ENCODE data around the gene EGFL6.
"Not testable (repeated sequence)": the region's sequence is repeated elsewhere in the genome, so short reads cannot be mapped to it uniquely, and the experiment has no call there.

The EGFL6 gene

DNA sequence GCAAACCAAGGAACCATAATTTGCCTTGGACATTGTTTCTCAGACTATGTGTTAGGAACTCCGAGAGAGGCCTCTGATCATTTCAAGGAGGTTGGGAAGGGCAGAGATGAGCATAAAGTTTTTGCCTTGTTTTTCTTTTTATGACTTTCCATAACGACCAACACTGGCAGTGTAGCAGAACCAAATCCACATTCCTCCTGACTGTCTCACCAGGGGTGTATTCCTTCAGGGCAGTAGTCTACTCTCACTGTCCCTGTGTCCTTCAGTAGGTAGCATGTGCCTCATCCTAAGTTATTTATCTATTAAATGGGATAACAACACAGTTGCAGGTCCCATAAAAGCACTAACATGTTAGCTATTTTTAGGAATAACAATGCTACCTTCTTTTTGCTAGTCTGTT, 20.8 kb downstream of the EGFL6 start:
- in situ Hi-C loops (cut with HindIII; ENCODE audit: low sequenced_read_pairs), result no loop called here

DNA sequence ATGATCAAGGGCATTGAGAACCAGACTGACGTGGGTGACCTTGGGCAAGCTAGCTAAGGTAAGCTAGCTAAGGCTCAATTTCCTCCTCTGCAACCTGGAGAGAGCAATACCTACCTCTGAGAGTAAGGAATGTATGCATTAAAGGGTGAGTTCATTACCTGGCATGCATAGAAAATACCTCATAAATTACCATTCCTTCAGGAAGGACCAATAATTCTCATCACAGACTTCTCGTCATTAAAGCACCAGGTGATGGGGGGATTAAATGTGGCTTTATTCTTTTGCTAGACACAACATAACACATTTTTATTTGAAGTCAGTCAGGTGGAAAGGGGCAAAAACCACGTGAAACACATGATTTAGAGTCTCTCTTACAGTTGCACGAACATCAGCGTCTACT, 21.5 kb downstream of the EGFL6 start:
- in situ Hi-C loops (cut with HindIII; ENCODE audit: low sequenced_read_pairs), result no loop called here

DNA sequence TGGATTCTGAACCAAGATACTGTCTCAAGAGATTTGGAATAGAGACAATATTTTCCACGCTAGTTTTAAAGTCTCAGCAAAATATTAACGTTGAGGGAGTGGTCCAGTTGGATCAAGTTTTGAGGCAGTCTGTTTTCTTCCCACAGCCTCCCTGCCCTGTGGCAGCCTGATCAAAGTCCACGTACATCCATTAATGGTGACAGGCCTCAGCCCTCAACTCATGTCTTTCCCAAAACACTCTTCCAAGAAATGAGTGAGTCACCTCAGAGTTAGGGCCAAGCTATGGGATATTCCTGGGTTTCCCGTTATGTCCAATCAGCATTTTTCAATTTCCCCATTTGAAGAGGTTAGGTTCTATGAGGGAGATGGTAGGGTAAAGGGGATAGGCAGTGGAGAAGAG, 28.5 kb downstream of the EGFL6 start:
- in situ Hi-C loops (cut with HindIII; ENCODE audit: low sequenced_read_pairs), result no loop called here

DNA sequence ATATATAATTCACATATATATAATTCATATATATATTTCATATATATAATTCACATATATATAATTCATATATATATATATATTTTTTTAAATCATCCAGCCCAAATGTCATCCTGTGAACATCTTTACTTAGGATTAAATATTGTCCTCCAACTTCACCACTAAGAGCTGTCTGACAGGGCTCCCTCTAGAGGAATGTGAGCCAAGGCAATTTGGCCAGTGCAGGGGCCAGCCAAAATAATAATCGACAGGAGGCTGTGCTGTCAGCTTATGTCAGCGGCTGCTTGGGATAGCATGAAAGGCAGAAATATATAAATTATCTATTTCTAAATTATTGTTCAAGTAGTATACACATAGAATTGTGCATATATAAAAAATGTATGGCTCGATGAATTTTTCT, 29.5 kb downstream of the EGFL6 start:
- in situ Hi-C loops (cut with HindIII; ENCODE audit: low sequenced_read_pairs), result no loop called here

DNA sequence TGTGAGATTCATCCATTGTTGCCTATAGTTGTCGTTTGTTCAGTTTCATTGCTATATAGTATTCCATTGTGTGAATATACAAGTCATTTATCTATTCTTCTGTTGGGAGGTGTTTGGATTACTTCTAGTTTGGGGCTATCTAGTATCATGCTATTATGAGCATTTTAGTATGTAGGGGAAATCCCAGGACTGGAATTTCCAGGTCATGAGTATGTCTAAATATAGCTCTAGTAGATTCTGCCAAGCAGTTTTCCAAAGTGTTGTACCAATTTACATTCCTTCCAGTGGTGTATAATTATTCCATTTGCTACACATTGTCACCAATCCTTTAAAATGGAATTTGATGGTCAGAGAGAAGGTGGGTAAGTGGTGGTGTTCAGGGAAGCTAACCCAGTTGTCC, 30.1 kb downstream of the EGFL6 start:
- in situ Hi-C loops (cut with HindIII; ENCODE audit: low sequenced_read_pairs), result no loop called here

DNA sequence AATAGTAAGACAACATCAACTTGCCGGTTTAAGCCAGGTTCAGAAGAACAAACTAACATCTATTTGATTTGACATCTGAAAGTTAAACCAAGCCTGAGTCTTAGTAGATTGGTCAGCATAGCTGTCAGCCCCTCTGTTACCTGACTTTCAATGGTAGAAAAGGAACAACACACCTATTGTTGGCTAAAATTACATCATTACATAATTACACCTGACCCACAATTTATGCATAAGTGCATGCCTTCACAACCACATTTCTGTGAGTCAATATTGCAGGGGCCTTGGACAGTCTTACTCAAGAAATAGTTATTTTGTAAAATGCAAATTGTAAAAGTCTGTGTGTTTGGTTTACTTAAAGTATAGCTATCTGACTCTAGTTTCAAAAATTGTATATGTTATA, 36.2 kb downstream of the EGFL6 start:
- in situ Hi-C loops (cut with HindIII; ENCODE audit: low sequenced_read_pairs), result no loop called here

DNA sequence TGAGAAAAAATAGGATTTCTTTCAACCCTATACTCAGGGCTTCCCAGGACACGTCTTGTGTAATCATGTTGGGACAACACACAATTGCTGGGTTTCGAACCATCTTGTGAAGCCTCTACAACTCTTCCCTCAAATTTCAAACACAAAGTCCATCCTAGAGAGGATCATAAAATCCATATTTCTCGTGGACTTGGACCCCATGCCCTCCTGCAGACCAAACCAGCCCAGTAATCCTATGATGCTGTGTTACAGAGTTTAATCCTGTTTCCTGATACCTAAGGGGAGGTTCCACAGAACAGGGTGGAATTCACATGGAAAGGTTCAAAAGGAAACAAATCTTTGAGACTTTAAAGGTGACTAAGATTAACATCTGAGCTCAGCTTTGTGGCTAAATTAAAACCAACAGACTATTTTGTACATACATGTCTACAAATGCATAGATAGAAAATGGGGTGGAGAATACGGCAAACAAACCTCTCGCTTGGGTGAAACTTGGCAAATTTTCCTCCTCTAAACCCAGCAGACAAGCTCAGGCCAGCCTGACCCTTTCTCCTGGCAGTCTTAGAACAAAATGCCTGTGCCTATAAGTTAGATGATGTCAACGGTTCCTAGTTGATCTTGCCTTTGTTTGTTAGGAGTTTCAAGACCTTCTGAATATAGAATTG, 38.1 kb downstream of the EGFL6 start:
- in situ Hi-C loops (cut with HindIII; ENCODE audit: low sequenced_read_pairs), result no loop called here

DNA sequence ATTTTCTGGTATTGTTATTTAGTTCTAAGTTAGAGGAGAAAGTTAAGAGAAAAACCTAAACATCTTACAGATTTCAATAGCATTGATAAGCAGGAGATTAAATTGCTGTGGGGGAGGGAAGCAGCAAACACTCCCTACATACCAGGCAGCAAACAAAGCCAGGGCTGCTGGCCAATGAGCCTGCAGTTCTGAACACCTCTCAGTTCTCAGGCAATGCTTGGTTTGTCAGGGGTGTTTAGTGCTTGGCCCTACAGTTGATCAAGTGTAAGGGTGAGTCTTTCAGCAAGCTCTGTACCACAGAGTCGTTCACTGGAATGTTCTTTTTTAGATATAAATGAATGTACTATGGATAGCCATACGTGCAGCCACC, 38.6 kb downstream of the EGFL6 start:
- in situ Hi-C loops (cut with HindIII; ENCODE audit: low sequenced_read_pairs), result no loop called here

DNA sequence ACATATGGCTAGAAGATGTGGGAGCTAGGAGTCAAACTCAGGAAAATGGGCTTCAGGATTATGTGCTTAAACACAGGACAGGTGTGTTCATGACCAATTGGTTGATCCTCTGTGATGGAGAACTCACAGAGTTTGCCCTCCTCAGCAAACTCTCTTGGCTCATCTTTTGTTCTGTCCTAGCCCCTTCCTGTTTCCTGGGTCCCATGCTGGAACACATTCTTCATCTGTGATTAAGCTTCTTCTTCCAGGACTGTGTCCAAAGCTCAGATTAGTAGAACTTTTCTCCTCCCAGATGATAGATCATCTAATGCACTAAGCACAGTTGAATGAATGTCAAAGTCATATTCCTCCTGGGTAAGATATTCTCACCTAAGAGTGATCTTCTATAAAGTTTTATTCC, 44.8 kb downstream of the EGFL6 start:
- in situ Hi-C loops (cut with HindIII; ENCODE audit: low sequenced_read_pairs), result no loop called here

DNA sequence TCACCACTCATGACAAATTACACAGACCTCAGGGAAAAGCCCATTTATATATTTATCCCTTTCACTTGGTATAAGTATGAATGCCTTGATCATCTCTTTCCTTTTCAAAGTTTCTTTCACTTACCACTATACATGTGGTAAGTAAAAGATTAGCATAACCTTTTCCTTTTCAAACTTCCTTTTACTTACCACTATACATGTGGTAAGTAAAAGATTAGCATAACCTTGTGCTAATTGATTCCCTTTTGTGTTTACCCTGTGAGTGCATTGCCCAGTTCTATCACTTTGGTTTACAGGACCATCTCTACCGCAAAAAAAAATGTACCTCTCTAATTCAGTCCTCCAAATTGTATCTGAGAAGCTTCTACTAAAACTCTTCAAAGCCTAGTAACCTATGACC, 50.8 kb downstream of the EGFL6 start:
- in situ Hi-C loops (cut with HindIII; ENCODE audit: low sequenced_read_pairs), result no loop called here

DNA sequence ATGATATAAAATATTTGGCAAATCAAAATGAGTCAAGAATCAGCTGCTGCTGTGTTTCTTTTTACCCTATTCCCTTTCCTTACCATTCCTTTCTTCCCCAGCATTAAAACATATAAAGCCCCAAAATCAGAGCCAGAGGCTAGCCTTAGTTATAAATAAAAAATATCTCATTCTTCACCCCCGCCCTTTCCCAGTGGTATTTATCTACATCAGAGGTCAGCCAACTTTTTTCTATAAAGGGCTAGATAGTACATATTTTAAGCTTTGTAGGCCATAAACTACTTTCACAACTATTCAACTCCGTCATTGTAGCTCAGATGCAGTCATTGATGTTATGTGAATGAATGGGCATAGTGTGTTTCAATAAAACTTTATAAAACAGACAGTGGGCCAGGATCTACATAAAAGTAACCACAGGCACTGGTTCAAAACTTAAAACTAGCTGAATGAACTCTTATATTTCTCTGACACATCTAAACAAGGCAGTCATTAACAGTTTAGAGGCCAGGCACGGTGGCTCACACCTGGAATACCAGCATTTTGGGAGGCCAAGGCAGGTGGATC, 53.1 kb downstream of the EGFL6 start:
- in situ Hi-C loops (cut with HindIII; ENCODE audit: low sequenced_read_pairs), result no loop called here

DNA sequence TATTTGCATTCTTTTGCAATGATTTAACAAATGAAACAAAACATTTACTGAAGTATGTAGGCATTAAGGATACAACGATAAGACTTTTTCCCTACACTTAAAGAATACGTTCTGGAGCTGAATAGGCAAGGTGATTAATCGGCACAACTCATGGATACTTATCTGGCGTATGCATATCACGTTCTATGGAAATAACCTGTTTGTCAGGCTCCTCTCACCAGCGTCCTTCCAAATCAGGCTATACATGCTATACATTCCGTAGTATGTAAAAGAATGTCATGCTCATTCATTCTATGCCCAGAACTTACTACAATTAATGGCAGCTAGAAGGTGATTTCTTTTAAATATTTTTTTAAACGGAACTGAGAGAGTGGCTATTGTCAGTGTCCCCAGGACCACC, 57.9 kb downstream of the EGFL6 start:
- in situ Hi-C loops (cut with HindIII; ENCODE audit: low sequenced_read_pairs), result no loop called here

DNA sequence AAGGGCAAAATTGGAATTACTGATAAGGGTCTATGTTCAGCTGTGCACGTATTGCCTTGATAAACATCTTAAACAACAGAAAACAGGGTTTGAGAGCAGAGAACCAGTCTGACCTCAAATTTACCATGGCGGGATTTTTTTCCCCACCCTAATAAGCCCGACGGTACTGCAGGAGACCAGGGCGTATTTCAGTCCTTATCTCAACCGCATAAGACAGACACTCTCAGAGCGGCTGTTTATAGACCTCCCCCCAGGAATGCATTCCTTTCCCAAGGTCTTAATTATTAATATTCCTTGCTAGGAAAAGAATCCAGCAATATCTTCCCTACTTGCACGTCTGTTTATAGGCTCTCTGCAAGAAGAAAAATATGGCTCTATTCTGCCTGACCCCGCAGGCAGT, 67.8 kb downstream of the EGFL6 start:
- in situ Hi-C loops (cut with HindIII; ENCODE audit: low sequenced_read_pairs), result not testable (repeated sequence)

DNA sequence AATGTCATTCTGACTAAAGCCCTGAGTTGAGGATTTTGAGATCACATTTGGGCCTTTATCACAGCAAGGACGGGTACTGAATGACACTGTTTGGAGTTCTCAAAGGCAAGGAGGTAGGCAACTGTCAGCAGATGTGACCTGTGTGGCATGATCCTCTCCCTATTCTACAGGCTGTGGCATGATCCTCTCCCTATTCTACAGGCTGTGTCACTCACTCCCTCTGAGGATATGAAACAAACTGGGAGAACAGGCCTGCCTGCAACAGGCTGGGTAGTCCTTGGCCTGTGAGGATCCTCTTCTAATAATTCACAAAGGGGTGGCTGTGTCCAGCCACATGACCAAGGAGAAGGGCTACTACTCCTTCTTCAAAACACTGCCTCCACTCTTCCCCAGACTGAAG, 68.6 kb downstream of the EGFL6 start:
- in situ Hi-C loops (cut with HindIII; ENCODE audit: low sequenced_read_pairs), result no loop called here

DNA sequence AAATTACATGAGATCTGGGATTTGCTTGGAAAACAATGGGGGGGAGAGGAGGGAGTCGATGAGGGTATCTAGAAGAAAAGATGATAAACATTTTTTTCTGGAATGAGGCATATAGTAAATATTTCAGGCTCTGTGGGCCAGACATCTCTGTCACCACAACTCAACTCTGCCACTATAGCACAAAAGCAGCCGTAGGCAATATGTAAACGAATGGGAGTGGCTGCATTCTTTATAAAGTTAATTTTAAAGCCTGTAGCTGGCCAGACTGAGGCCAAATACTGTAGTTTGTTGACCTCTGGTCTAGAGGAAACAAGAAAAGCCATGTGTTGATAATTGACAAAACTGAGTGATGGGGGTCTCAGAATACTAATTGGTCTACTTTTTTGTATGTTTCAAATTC, 69.4 kb downstream of the EGFL6 start:
- in situ Hi-C loops (cut with HindIII; ENCODE audit: low sequenced_read_pairs), result no loop called here

DNA sequence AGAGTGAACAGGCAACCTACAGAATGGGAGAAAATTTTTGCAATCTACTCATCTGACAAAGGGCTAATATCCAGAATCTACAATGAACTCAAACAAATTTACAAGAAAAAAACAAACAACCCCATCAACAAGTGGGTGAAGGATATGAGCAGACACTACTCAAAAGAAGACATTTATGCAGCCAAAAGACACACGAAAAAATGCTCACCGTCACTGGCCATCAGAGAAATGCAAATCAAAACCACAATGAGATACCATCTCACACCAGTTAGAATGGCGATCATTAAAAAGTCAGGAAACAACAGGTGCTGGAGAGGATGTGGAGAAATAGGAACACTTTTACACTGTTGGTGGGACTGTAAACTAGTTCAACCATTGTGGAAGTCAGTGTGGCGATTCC, 72.3 kb downstream of the EGFL6 start:
- in situ Hi-C loops (cut with HindIII; ENCODE audit: low sequenced_read_pairs), result not testable (repeated sequence)

DNA sequence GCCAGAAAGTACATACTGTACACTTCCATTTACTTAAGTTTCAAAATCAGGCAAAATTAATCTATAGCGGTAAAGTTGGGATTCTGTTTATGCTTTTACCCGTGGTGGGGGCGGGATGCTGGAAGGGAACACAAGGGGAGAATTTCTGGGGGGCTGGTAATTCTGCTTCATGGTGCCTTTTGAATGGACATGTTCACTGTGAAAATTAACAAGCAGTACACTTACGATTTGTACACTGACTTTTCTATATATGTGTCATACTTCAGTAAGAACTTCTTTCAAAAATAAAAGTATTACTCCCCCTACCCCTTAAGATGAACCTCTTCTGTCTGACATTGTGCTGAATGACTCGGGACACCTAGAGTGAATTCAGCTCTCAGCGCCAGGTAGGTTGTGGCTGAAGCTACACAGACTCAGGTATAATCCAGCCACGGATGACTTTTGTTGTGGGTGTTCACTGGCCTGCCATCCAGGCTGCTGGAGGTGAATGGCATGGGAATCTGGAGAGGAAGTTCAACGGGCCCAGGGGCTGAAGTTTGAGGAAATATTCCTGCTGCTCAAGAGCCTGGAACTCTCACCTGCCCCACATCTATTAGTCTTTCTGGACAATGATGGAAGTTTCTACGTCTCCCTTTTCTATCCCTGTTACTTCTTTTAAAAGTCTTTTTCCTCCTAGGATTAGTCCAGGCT, 76.2 kb downstream of the EGFL6 start:
- in situ Hi-C loops (cut with HindIII; ENCODE audit: low sequenced_read_pairs), result no loop called here

DNA sequence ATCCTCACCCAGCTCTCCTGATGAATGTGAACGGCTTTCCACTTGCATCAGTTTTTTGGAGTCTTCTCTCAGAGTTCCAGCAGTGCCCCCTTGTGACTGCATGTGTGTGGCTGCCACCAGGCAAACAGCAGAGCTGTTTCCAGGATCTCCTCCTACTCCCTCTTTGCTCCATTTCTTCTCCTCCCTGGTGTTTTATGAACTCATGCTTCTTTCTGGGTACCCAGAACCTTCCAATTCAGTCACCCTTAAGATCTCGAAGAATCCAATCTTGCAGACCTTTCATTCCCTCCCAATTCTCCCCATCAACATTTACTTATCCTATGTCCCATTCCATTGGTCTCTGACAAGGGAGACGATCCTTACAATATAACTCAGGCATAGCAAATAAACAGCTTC, 76.8 kb downstream of the EGFL6 start:
- in situ Hi-C loops (cut with HindIII; ENCODE audit: low sequenced_read_pairs), result no loop called here

DNA sequence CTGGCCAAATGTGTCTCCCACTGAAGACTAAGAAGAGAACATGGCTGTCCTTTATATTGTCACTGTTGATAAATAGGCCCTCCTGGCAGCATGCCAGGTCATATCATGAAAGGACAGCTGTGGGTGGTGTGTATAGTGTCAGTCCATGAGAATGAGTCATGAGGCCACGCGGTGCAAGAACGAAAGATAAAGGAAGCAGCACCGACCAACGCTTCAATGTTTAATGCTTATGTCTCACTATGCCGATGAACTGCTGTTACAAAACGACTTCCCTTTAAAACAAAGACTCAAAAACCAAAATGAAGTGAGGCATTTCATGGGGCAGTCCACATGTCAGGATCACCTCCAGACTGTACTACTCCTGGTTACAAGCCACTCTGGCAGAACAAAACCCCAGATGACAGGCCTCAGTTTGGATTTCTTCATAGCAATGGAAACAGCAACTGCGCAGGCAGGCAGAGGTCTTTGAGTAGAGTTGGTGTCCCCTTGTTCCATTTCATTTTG, 78.4 kb downstream of the EGFL6 start:
- in situ Hi-C loops (cut with HindIII; ENCODE audit: low sequenced_read_pairs), result no loop called here

DNA sequence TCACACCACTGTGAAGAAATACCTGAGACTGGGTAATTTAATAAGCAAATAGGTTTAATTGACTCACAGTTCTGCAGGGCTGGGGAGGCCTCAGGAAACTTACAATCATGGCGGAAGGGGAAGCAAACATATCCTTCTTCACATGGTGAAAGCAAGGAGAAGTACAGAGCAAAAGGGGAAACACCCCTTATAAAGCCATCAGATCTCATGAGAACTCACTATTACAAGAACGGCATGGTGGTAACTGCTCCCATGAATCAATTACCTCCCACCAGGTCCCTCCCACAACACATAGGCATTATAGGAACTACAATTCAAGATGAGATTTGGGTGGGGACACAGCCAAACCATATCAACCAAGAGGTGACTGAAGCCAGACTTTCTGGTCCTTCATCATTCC, 78.9 kb downstream of the EGFL6 start:
- in situ Hi-C loops (cut with HindIII; ENCODE audit: low sequenced_read_pairs), result not testable (repeated sequence)

DNA sequence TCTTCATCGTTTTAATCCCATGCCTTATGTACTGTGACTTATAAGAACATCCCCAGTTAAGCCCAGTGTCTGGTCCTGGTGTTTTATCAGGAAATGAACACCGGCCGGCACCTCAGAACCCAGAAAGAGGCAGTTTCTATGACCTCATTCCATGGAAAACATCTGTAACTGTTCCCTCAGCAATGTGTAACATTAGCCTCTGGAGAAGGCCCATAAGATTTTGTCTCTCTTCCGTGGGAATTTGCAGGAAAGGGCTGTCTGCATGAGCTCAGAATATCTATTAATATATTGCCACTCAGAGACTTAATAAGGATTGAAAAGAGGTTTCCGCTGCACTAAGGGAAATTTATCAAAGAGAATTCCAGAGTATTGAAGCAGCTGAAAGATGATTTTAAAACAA, 80.4 kb downstream of the EGFL6 start:
- in situ Hi-C loops (cut with HindIII; ENCODE audit: low sequenced_read_pairs), result no loop called here

DNA sequence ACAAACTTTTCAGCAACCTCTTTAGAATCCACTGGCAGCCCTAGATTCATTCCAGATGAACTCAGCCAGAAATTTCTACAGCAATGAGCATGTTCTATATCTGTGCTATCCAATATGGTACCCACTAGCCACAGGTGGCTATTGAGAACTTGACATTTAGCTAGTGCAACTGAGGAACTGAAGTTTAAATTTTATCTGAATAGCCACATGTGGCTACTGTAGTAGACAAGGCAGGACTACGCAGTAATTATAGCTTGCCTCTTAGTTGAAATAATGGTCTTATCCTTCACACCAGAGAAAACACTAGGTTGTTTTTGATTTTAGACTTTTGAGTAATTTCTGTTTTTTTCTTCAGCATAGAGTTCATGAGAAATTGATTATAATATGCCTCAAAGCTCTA, 80.9 kb downstream of the EGFL6 start:
- in situ Hi-C loops (cut with HindIII; ENCODE audit: low sequenced_read_pairs), result no loop called here

DNA sequence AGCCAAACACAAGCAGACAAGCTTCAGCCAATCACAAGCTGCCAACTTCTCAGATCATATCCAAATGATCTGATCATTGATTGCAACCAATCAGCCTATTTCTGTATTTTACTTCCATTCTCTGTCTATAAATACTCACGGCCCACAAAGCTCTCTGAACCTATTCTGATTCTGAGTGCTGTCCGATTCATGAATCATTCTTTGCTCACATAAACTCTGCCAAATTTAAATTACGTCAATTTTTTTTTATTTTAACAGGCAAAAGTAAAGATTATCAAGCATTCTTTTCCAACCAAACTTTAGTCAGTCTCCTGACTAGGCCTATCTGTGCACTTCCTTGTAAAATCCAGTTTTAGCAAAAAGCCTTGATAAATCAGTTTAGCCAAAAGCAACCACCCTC, 81.7 kb downstream of the EGFL6 start:
- in situ Hi-C loops (cut with HindIII; ENCODE audit: low sequenced_read_pairs), result no loop called here
